Sigmoid colon (tissue), 4 donors: ENCODE data around the gene CCDC107.

Experiments
- CTCF ChIP-seq, 4 experiments: fragments of 450-650 bp in 3 of 4; fragments of 200-600 bp in 1 of 4; IDR thresholded peaks; one replicate each; pipeline ENCODE4 v1.5.1; 2016 to 2019; ENCODE audit warnings: antibody characterized with exemption in 4 of 4, mild to moderate bottlenecking in 3 of 4, moderate library complexity in 2 of 4
- POLR2A ChIP-seq, 2 donors: fragments of 450-650 bp; IDR thresholded peaks; one replicate each; pipeline ENCODE4 v1.6.1; 2016; ENCODE audit warnings: antibody characterized with exemption in 2 of 2, mild to moderate bottlenecking in 2 of 2, moderate library complexity in 2 of 2
- POLR2AphosphoS5 ChIP-seq, 4 donors: sonication (generic); formaldehyde crosslinking; IDR thresholded peaks; one replicate each; pipeline ENCODE4 v1.6.1; 2017; ENCODE audit warnings: antibody characterized with exemption in 4 of 4

GRCh38 chr9:35612843-35613242, 45.2 kb upstream of the CCDC107 start:
- TF ChIP-seq CTCF (IDR thresholded peaks at IDR 0.05) (no peak), POLR2AphosphoS5 (IDR thresholded peaks at IDR 0.05) (no peak), POLR2A (IDR thresholded peaks at IDR 0.05) (no peak)
